ENCODE results near the gene TRIM40. TPM values are rescaled to one million over a fixed set of nuclear protein-coding genes. Genes with fewer than 3 reads are reported as not detected.
A peak's percentile ranks its signal among the peaks of the same experiment; 100 is the strongest.

TRIM40 gene
- total and polyA plus RNA-seq, 2 of the 13 experiments (the other 11 are each of a cell fraction or from before 2014, with no cell fraction given): 0.58 TPM; not detected in 1

GRCh38 chr6:30163090-30163917, 27.4 kb downstream of the TRIM40 start, which contains the start of gene TRIM15 (continued):
- TF ChIP-seq HBP1 (CRISPR knock-in tag; IDR thresholded peaks at IDR 0.05; ENCODE audit: low read depth) (no peak; the same call in 1 of the 2 replicates), GMEB1 (CRISPR knock-in tag; IDR thresholded peaks at IDR 0.05; ENCODE audit: borderline replicate concordance) (0 out of 2 replicates have a peak, but pooled peaks have one; percentile 62), STAT5B (CRISPR knock-in tag; IDR thresholded peaks at IDR 0.05) (no peak), IKZF4 (CRISPR knock-in tag; IDR thresholded peaks at IDR 0.05; ENCODE audit: borderline replicate concordance, low read depth, not compliant biosample characterization) (no peak), CAMTA2 (CRISPR knock-in tag; IDR thresholded peaks at IDR 0.05; ENCODE audit: borderline replicate concordance) (no peak), ZNF343 (CRISPR knock-in tag; IDR thresholded peaks at IDR 0.05) (peak; percentile 94), STAT6 (CRISPR knock-in tag; IDR thresholded peaks at IDR 0.05; ENCODE audit: borderline replicate concordance) (peak; percentile 86), ZNF143 (CRISPR knock-in tag; IDR thresholded peaks at IDR 0.05) (peak; percentile 40; the same call in 1 of the 2 replicates), CREB1 (IDR thresholded peaks at IDR 0.05) (no peak), CREB1 (CRISPR knock-in tag; IDR thresholded peaks at IDR 0.05) (peak; percentile 39; the same call in 1 of the 2 replicates), ZNF296 (CRISPR knock-in tag; conservative IDR thresholded peaks at IDR 0.05) (peak; percentile 28; the same call in 1 of the 2 replicates), FOXO4 (CRISPR knock-in tag; conservative IDR thresholded peaks at IDR 0.05) (no peak), ZNF770 (CRISPR knock-in tag; IDR thresholded peaks at IDR 0.05) (peak; percentile 66), PRMT3 (CRISPR knock-in tag; IDR thresholded peaks at IDR 0.05; ENCODE audit: borderline replicate concordance, low read depth) (0 out of 2 replicates have a peak, but pooled peaks have one; percentile 20), MAFK (conservative IDR thresholded peaks at IDR 0.05 in 1 of 2, IDR thresholded peaks at IDR 0.05 in 1 of 2; ENCODE audit: low read length in 2 of 2) (no peak), FOSL1 (CRISPR knock-in tag; IDR thresholded peaks at IDR 0.05; ENCODE audit: borderline replicate concordance) (no peak), SPEN (CRISPR knock-in tag; IDR thresholded peaks at IDR 0.05; ENCODE audit: low read depth) (peak; percentile 97), ZNF577 (CRISPR knock-in tag; IDR thresholded peaks at IDR 0.05; ENCODE audit: borderline replicate concordance, low read depth) (no peak)

Data from HepG2 (cell line).